ENCODE measurements around the gene ERAL1.
"Not testable (repeated sequence)": the region's sequence is repeated elsewhere in the genome, so short reads cannot be mapped to it uniquely, and the experiment has no call there.

ERAL1 gene

DNA sequence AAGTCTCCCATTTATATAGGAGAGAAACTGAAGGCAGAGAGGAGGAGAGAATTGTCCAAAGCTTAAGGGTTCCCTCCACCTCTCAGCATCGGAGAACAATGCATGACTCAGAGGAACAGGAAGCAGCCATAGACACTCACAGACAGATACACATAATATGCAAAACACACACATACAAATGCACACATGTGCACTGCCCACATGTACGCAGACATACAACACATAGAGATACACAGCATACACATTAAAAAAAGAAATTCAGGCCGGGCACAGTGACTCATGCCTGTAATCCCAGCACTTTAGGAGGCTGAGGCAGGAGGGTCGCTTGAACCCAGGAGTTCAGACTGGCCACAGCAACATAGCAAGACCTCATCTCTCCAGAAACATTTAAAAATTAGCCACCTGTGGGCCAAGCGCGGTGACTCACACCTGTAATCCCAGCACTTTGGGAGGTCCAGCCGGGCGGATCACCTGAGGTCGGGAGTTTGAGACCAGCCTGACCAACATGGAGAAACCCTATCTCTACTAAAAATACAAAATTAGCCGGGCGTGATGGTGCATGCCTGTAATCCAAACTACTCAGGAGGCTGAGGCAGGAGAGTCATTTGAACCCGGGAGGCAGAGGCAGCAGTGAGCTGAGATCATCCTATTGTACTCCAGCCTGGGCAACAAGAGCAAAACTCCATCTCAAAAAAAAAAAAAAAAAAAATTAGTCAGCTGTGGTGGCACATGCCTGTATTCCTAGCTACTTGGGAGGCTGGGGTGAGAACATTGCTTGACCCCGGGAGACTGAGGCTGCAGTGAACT lies 11.3 kb downstream of the ERAL1 start:
- Histone ChIP-seq H3K4me1 (ENCODE audit: control insufficient read depth in 1 of 2, insufficient read depth in 2 of 2, low read length in 2 of 2) (no peaks in the 10 kb centered on the region), H3K9me3 (ENCODE audit: control insufficient read depth in 1 of 2, low read length in 2 of 2) (no peaks in the 10 kb centered on the region), H3K36me3 (ENCODE audit: control insufficient read depth in 1 of 2, insufficient read depth in 2 of 2, low read length in 2 of 2) (peaks cover 0 to 5% of the 10 kb centered on the region in 2 donors), H3K27me3 (ENCODE audit: low read depth, low read length) (no peaks in the 10 kb centered on the region), H3K4me3 (ENCODE audit: low read depth in 1 of 2, low read length in 2 of 2) (no peak overlapping the region), H3K27ac (ENCODE audit: low read length) (no peak overlapping the region)

DNA sequence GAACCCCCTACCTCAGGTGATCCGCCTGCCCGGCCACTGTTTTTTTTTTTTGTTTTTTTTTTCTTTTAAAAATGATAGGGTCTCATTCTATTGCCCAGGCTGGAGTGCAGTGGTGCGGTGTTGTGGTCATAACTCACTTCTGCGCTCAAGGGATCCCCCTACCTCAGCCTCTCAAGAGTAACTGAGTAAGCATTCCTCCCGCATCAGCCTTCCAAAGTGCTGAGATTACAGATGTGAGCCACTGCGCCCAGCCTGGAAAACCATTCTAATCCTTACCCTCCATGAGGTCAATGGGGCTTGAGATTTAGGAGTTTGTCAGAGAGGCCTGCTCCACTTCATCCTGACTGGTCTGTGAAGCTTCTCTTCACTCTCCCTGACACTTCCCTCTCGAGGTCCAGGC lies 12.5 kb downstream of the ERAL1 start:
- Histone ChIP-seq H3K27ac (ENCODE audit: low read length) (no peak overlapping the region), H3K36me3 (ENCODE audit: control insufficient read depth in 1 of 2, insufficient read depth in 2 of 2, low read length in 2 of 2) (no peaks in the 10 kb centered on the region), H3K27me3 (ENCODE audit: low read depth, low read length) (no peaks in the 10 kb centered on the region), H3K9me3 (ENCODE audit: control insufficient read depth in 1 of 2, low read length in 2 of 2) (no peaks in the 10 kb centered on the region), H3K4me3 (ENCODE audit: low read depth in 1 of 2, low read length in 2 of 2) (no peak overlapping the region), H3K4me1 (ENCODE audit: control insufficient read depth in 1 of 2, insufficient read depth in 2 of 2, low read length in 2 of 2) (no peaks in the 10 kb centered on the region)

DNA sequence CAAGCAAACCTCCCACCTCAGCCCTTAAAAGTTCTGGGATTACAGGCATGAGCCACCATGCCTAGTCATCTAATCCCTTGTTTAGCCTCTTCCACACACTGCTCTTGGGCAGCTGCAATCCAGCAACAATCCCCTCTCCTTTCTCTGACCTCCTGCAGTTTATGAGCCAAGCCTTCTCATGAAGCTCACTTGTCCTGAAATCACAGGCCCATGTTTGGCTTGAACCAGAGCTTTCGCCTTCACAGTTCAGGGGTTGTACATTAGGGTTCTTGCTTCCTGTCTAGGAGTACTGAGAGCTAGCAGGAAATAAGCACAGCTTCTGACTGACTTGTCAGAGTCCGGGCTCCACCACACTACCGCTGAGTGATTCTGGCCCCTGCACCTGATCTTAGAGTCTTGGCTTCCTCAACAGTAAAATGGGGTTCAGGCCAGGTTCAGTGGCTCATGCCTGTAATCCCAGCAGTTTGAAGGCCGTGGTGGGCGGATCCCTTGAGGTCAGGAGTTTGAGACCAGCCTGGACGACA lies 16.3 kb downstream of the ERAL1 start:
- Histone ChIP-seq H3K27me3 (ENCODE audit: low read depth, low read length) (no peaks in the 10 kb centered on the region), H3K27ac (ENCODE audit: low read length) (no peak overlapping the region), H3K4me3 (ENCODE audit: low read depth in 1 of 2, low read length in 2 of 2) (no peak overlapping the region), H3K36me3 (ENCODE audit: control insufficient read depth in 1 of 2, insufficient read depth in 2 of 2, low read length in 2 of 2) (no peaks in the 10 kb centered on the region), H3K9me3 (ENCODE audit: control insufficient read depth in 1 of 2, low read length in 2 of 2) (no peaks in the 10 kb centered on the region), H3K4me1 (ENCODE audit: control insufficient read depth in 1 of 2, insufficient read depth in 2 of 2, low read length in 2 of 2) (no peaks in the 10 kb centered on the region)

DNA sequence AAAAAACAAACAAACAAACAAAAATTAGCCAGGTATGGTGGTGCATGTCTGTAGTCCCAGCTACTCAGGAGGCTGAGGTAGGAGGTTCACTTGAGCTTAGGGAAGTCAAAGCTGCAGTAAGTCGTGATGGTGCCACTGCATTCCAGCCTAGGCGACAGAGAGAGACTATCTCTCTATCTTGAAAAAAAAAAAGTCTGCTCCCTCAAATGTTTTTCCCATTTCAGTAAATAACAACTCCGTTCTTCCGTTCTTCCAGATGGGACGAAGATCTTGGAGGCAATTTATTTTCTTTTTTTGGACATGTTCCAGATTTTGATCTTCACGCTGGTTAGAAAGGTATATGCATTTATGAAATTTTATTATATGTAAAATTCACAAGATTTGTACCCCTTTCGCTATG lies 19.0 kb downstream of the ERAL1 start:
- Histone ChIP-seq H3K4me3 (ENCODE audit: low read depth in 1 of 2, low read length in 2 of 2) (no peak overlapping the region), H3K27me3 (ENCODE audit: low read depth, low read length) (no peaks in the 10 kb centered on the region), H3K4me1 (ENCODE audit: control insufficient read depth in 1 of 2, insufficient read depth in 2 of 2, low read length in 2 of 2) (no peaks in the 10 kb centered on the region), H3K27ac (ENCODE audit: low read length) (no peak overlapping the region), H3K36me3 (ENCODE audit: control insufficient read depth in 1 of 2, insufficient read depth in 2 of 2, low read length in 2 of 2) (peaks cover 0 to 6% of the 10 kb centered on the region in 2 donors), H3K9me3 (ENCODE audit: control insufficient read depth in 1 of 2, low read length in 2 of 2) (no peaks in the 10 kb centered on the region)

DNA sequence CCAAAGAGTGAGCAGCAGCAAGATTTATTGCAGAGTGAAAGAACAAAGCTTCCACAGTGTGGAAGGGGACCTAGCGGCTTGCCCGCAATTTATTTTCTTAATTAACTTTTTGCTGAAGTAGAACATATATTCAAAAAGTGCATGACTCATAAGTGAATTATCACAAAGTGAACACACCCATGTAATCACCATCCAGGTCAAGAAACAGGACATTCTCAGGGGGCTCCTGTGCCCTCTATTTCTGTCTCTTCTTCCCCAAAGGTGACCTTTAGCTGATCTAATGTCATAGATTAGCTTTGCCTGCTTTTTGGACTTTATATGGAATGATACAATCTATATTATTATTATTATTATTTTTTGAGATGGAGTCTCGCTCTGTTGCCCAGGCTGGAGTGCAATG lies 19.9 kb downstream of the ERAL1 start:
- no peak overlapping the region for H3K27ac ChIP-seq (ENCODE audit: low read length)
- H3K4me3 ChIP-seq (ENCODE audit: low read depth in 1 of 2, low read length in 2 of 2) = no peak overlapping the region
- H3K9me3 ChIP-seq (ENCODE audit: control insufficient read depth in 1 of 2, low read length in 2 of 2) = no peaks in the 10 kb centered on the region
- H3K36me3 ChIP-seq (ENCODE audit: control insufficient read depth in 1 of 2, insufficient read depth in 2 of 2, low read length in 2 of 2) = peaks cover 8 to 15% of the 10 kb centered on the region in 2 donors
- no peaks in the 10 kb centered on the region for H3K27me3 ChIP-seq (ENCODE audit: low read depth, low read length)
- H3K4me1 ChIP-seq (ENCODE audit: control insufficient read depth in 1 of 2, insufficient read depth in 2 of 2, low read length in 2 of 2) = no peaks in the 10 kb centered on the region

DNA sequence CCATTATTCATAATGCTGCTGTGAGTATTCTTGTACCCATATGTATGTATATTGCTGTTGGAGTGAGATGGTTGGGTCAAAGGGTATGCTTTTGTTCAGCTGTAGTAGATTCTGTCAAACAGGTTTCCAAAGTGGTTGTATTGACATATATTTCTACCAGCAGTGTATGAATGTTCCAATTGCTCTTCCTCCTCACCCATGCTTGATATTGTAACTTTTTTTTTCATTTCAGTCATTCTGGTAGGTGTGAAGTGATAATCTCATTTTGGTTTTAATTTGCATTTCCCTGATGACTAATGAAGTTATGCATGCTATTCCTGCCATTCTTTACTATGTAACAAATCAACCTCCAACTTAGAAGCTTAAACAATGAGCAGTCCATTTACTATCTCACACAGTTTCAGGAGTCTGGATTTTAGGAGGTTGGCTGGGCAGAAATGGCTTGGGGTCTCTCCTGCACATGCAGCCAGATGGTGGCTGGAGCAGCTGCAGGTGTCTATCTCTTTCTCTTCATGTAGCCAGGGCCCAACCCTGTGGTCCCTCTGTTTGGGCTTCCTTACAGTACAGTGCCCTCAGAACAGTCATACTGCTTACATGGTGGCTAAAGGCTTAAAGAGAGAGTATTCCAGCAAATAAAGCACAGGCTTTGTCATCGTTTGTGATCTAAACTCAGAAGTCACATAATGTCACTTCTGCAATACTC lies 21.2 kb downstream of the ERAL1 start:
- H3K27me3 ChIP-seq (ENCODE audit: low read depth, low read length) = no peaks in the 10 kb centered on the region
- no peak overlapping the region for H3K27ac ChIP-seq (ENCODE audit: low read length)
- no peaks in the 10 kb centered on the region for H3K4me1 ChIP-seq (ENCODE audit: control insufficient read depth in 1 of 2, insufficient read depth in 2 of 2, low read length in 2 of 2)
- no peak overlapping the region for H3K4me3 ChIP-seq (ENCODE audit: low read depth in 1 of 2, low read length in 2 of 2)
- no peaks in the 10 kb centered on the region for H3K9me3 ChIP-seq (ENCODE audit: control insufficient read depth in 1 of 2, low read length in 2 of 2)
- peaks cover 21 to 28% of the 10 kb centered on the region in 2 donors for H3K36me3 ChIP-seq (ENCODE audit: control insufficient read depth in 1 of 2, insufficient read depth in 2 of 2, low read length in 2 of 2)

DNA sequence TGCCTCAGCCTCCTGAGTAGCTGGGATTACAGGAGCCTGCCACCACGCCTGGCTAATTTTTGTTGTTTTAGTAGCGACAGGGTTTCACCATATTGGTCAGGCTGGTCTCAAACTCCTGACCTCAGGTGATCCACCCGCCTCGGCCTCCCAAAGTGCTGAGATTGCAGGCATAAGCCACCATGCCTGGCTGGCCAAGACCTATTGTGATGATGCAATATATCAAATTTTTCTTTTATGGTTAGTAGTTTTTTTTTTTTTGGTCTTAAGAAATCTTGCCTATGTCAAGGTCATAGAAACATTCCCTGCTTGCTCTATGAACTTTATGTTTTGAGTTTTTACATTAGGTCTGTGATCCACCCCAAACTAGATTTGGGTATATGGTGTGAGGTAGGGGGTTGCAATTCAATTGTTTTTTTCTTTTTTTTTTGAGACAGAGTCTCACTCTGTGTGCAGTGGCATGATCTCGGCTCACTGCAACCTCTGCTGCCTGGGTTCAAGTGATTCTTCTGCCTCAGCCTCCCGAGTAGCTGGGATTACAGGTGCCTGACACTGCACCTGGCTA lies 22.4 kb downstream of the ERAL1 start:
- not testable (repeated sequence) for H3K27me3 ChIP-seq (ENCODE audit: low read depth, low read length); H3K4me3 ChIP-seq (ENCODE audit: low read depth in 1 of 2, low read length in 2 of 2); H3K4me1 ChIP-seq (ENCODE audit: control insufficient read depth in 1 of 2, insufficient read depth in 2 of 2, low read length in 2 of 2); H3K27ac ChIP-seq (ENCODE audit: low read length); H3K9me3 ChIP-seq (ENCODE audit: control insufficient read depth in 1 of 2, low read length in 2 of 2)
- peaks cover 33 to 40% of the 10 kb centered on the region in 2 donors for H3K36me3 ChIP-seq (ENCODE audit: control insufficient read depth in 1 of 2, insufficient read depth in 2 of 2, low read length in 2 of 2)

DNA sequence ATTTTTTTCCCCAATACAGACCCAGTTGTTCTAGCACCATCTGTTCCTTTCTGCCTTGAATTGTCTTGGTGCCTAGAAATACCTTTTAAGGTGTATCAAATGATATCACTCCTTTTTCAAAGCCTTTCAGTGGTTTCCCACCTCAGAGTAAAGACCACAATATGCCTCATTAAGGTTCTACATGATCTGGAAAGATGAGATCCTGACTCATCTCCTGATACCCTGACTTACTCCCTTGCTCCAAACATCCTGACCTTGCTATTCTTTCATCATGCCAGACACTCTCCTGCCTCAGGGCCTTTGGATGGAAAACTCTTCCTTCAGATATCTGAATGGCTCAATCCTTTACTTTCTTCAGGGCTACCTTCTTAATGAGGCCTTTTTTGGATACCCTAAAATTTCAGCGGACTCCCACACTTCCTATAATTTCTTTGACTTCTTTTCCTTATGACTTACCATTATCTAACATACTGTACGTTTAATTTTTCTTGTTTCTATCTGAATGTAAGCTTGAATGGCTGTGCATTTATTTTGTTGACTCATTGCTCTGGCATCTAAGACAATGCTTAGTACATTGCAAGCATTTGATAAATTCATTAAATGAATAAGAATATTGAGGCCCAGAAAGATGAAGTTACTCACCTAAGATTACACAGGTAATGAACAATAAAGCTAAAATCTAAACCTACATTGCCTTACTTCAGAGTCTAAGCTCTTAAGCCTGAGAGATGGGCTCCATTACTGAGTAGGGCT lies 23.5 kb downstream of the ERAL1 start:
- Histone ChIP-seq H3K27me3 (ENCODE audit: low read depth, low read length) (no peaks in the 10 kb centered on the region), H3K36me3 (ENCODE audit: control insufficient read depth in 1 of 2, insufficient read depth in 2 of 2, low read length in 2 of 2) (peaks cover 43 to 45% of the 10 kb centered on the region in 2 donors), H3K4me3 (ENCODE audit: low read depth in 1 of 2, low read length in 2 of 2) (no peak overlapping the region), H3K4me1 (ENCODE audit: control insufficient read depth in 1 of 2, insufficient read depth in 2 of 2, low read length in 2 of 2) (no peaks in the 10 kb centered on the region), H3K9me3 (ENCODE audit: control insufficient read depth in 1 of 2, low read length in 2 of 2) (no peaks in the 10 kb centered on the region), H3K27ac (ENCODE audit: low read length) (no peak overlapping the region)

DNA sequence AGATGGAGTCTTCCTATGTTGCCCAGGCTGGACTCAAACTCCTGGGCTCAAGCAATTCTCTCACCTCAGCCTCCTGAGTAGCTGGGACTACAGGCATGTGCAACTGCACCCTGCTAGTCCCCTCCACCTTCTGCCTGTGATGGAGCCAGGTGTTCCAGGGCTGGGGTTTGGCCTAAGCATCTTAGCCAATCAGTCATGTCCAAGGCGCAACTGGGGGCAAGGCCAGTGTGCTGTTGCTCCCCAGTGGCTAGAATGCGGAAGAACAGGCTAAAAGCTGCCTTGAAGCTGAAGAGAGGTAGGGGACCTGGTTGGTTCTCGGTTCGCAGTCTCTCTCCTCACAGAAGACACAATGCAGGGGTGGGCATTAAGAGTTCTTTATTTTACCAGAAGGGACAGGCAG lies 24.2 kb downstream of the ERAL1 start:
- no peaks in the 10 kb centered on the region for H3K27me3 ChIP-seq (ENCODE audit: low read depth, low read length)
- H3K27ac ChIP-seq (ENCODE audit: low read length) = no peak overlapping the region
- H3K9me3 ChIP-seq (ENCODE audit: control insufficient read depth in 1 of 2, low read length in 2 of 2) = no peaks in the 10 kb centered on the region
- peaks cover 45 to 50% of the 10 kb centered on the region in 2 donors for H3K36me3 ChIP-seq (ENCODE audit: control insufficient read depth in 1 of 2, insufficient read depth in 2 of 2, low read length in 2 of 2)
- H3K4me1 ChIP-seq (ENCODE audit: control insufficient read depth in 1 of 2, insufficient read depth in 2 of 2, low read length in 2 of 2) = no peaks in the 10 kb centered on the region
- H3K4me3 ChIP-seq (ENCODE audit: low read depth in 1 of 2, low read length in 2 of 2) = no peak overlapping the region

DNA sequence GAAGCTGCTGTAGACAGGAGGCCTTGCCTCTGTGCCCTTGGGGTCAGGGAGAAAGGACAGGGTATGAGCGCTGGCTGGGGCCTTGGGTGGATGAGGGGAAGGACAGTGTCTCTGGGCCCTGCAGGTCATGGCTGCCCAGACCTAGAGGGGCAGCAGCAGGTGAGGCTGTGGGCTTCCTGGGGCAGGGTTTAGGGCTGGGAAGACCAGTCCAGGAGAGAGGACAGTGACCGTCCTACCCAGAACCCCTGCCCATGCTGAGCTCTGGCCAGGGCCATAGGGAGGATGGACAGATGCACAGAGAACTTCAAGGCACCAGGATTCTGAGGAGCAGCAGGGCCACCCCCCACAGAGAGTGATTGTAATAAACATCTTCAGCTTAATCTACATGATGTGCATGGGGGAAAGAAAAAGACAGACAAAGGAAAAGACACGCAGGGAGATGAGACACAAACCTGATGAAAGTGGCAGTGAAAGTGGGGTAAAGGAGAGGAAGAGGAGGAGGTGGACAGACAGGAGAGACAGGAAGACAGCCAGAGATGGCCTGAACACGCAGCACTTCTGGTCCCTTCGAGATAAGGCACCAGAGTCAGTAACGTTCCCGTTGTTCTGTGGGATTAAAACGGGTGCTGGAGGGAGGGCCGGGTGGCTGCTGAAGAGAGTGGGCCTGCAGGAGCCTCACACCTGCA lies 25.2 kb downstream of the ERAL1 start:
- Histone ChIP-seq H3K36me3 (ENCODE audit: control insufficient read depth in 1 of 2, insufficient read depth in 2 of 2, low read length in 2 of 2) (peaks cover 49 to 60% of the 10 kb centered on the region in 2 donors), H3K9me3 (ENCODE audit: control insufficient read depth in 1 of 2, low read length in 2 of 2) (no peaks in the 10 kb centered on the region), H3K27ac (ENCODE audit: low read length) (no peak overlapping the region), H3K27me3 (ENCODE audit: low read depth, low read length) (no peaks in the 10 kb centered on the region), H3K4me3 (ENCODE audit: low read depth in 1 of 2, low read length in 2 of 2) (no peak overlapping the region), H3K4me1 (ENCODE audit: control insufficient read depth in 1 of 2, insufficient read depth in 2 of 2, low read length in 2 of 2) (no peaks in the 10 kb centered on the region)
